Amniotic epithelial cell (primary cell): ENCODE results near the gene ABR.

ENCODE experiments used
- DNase-seq: peaks from one replicate; pipeline ENCODE4 v3.0.0-alpha.2; 2010; ENCODE audit warnings: low read depth

Gene ABR

GRCh38 chr17:1120596-1121441 is 59.0 kb downstream of the ABR start:
- DNase-seq, result no peak

GRCh38 chr17:1119924-1120323 is 59.9 kb downstream of the ABR start:
- DNase-seq, result no peak

- no peak for DNase-seq
Observed at GRCh38 chr17:1116602-1117001, 63.2 kb downstream of the ABR start.

GRCh38 chr17:1112875-1113274 is 66.9 kb downstream of the ABR start:
- no peak for DNase-seq

- DNase-seq, result no peak
Observed at GRCh38 chr17:1111599-1112443, 68.0 kb downstream of the ABR start.

GRCh38 chr17:1110862-1111598 is 68.8 kb downstream of the ABR start:
- peak; percentile 52 for DNase-seq

GRCh38 chr17:1110541-1110861 is 69.3 kb downstream of the ABR start:
- DNase-seq, result no peak

- DNase-seq, result no peak
Observed at GRCh38 chr17:1109606-1110540, 69.9 kb downstream of the ABR start.

GRCh38 chr17:1108765-1109605 is 70.8 kb downstream of the ABR start:
- peak; percentile 48 for DNase-seq

- DNase-seq, result no peak
Observed at GRCh38 chr17:1108478-1108764, 71.4 kb downstream of the ABR start.

- no peak for DNase-seq
Observed at GRCh38 chr17:1107777-1108477, 71.9 kb downstream of the ABR start.

- no peak for DNase-seq
Observed at GRCh38 chr17:1107083-1107776, 72.6 kb downstream of the ABR start.

GRCh38 chr17:1104222-1104621 is 75.6 kb downstream of the ABR start:
- no peak for DNase-seq

- no peak for DNase-seq
Observed at GRCh38 chr17:1100382-1100781, 79.4 kb downstream of the ABR start.

GRCh38 chr17:1099242-1099641 is 80.5 kb downstream of the ABR start:
- no peak for DNase-seq

GRCh38 chr17:1097972-1098744 is 81.6 kb downstream of the ABR start:
- DNase-seq, result peak; percentile 95

- DNase-seq, result no peak
Observed at GRCh38 chr17:1096215-1096614, 83.6 kb downstream of the ABR start.

GRCh38 chr17:1095853-1096173 is 84.0 kb downstream of the ABR start:
- no peak for DNase-seq
